ENCODE results near the gene MUC2. TPM values are rescaled to one million over a fixed set of nuclear protein-coding genes. Genes with fewer than 3 reads are reported as not detected.

MUC2 gene
- total and polyA plus RNA-seq, 2 of the 4 experiments (the other 2 are of a cell fraction), result not detected

GRCh38 chr11:1029654-1030053 lies 45.0 kb upstream of the MUC2 start:
- Histone ChIP-seq H3K4me2 (ENCODE audit: low read depth, low read length) (no peak overlapping the region), H2BK120ac (ENCODE audit: low read depth, low read length) (no peak overlapping the region), H3K9me3 (ENCODE audit: control insufficient read depth, insufficient read depth, low read length) (no peaks in the 10 kb centered on the region), H4K20me1 (ENCODE audit: insufficient read depth, low read length) (peaks cover 6% of the 10 kb centered on the region; the same call in 1 of the 2 replicates), H4K8ac (ENCODE audit: low read depth in 2 of 2, low read length in 2 of 2) (no peak overlapping the region), H3K56ac (ENCODE audit: extremely low read depth, insufficient read depth, low read length) (no peak overlapping the region), H2BK15ac (ENCODE audit: low read depth, low read length) (no peak overlapping the region), H3K4me1 (ENCODE audit: control insufficient read depth, insufficient read depth, low read length) (no peaks in the 10 kb centered on the region), H3K27ac (ENCODE audit: insufficient read depth, low read length) (no peak overlapping the region), H2AFZ (replicated peaks; ENCODE audit: low read length, poor library complexity) (no peak overlapping the region), H3K4me3 (ENCODE audit: insufficient read depth, low read depth, low read length) (no peak overlapping the region), H3K9me1 (ENCODE audit: insufficient read depth, low read length) (no peaks in the 10 kb centered on the region), H2AK5ac (ENCODE audit: low read depth, low read length) (no peak overlapping the region), H3K27me3 (ENCODE audit: control insufficient read depth, insufficient read depth, low read length) (no peaks in the 10 kb centered on the region), H2BK5ac (ENCODE audit: low read depth, low read length, poor library complexity, severe bottlenecking) (no peak overlapping the region), H3K18ac (ENCODE audit: low read depth, low read length) (no peak overlapping the region), H4K5ac (ENCODE audit: low read depth, low read length) (no peak overlapping the region), H3K9ac (ENCODE audit: low read depth, low read length) (no peak overlapping the region), H3K4ac (ENCODE audit: low read depth, low read length) (no peak overlapping the region), H3K14ac (replicated peaks; ENCODE audit: low read depth, low read length) (no peak overlapping the region), H4K91ac (ENCODE audit: insufficient read depth, low read depth, low read length) (no peak overlapping the region), H2AK9ac (replicated peaks; ENCODE audit: low read depth, low read length, poor library complexity) (no peak overlapping the region), H2BK20ac (ENCODE audit: low read depth, low read length) (no peak overlapping the region), H3K36me3 (ENCODE audit: control insufficient read depth, insufficient read depth, low read length) (no peaks in the 10 kb centered on the region), H3K79me1 (ENCODE audit: low read depth in 1 of 2, low read length in 2 of 2) (no peaks in the 10 kb centered on the region), H3K23ac (ENCODE audit: low read depth, low read length) (no peak overlapping the region)
- in situ Hi-C loops (cut with MboI; ENCODE audit: low sequenced_read_pairs) (no loop called here), dilution Hi-C loops (cut with HindIII; ENCODE audit: low sequenced_read_pairs, unreplicated experiment) (no loop called here), intact Hi-C loops (cut with micrococcal nuclease) (no loop called here)
- 53% methylated on average over 11 of the region's 16 CpGs; no CpG with 5 or more reads in 1 of the 2 experiments for WGBS, 2 experiments (ENCODE audit: extremely low coverage in 2 of 2, insufficient read length in 1 of 2)
- POLR2A ChIA-PET (ENCODE audit: unreplicated experiment), result no interaction called here
- BruUV-seq (replicated peaks), result no TSS peak
- CTCF ChIA-PET, result no interaction called here
- no peak for TF ChIP-seq USF2 (IDR thresholded peaks at IDR 0.05; ENCODE audit: low read depth, low read length)
- no peak for TF ChIP-seq BHLHE40 (IDR thresholded peaks at IDR 0.05; ENCODE audit: low read depth, low read length)
- no peak for TF ChIP-seq FOS (IDR thresholded peaks at IDR 0.05; ENCODE audit: low read depth, low read length)
- TF ChIP-seq MXI1 (IDR thresholded peaks at IDR 0.05; ENCODE audit: borderline replicate concordance, low read depth, low read length), result no peak
- TF ChIP-seq NFE2L2 (IDR thresholded peaks at IDR 0.05; ENCODE audit: low read depth, low read length), result no peak
- TF ChIP-seq CTCF (conservative IDR thresholded peaks at IDR 0.05; ENCODE audit: low read depth, low read length), result no peak
- TF ChIP-seq RFX5 (IDR thresholded peaks at IDR 0.05; ENCODE audit: low read depth, low read length), result no peak
- no peak for TF ChIP-seq ELK1 (IDR thresholded peaks at IDR 0.05; ENCODE audit: borderline replicate concordance, low read depth, low read length)
- no peak for DNase-seq
- ATAC-seq (ENCODE audit: low read depth), result no peak

Measured in IMR-90 (cell line).